Testis (tissue), 3 donors: Measurements from ENCODE around the gene SLX9. TPM values are rescaled to one million over a fixed set of nuclear protein-coding genes. Genes with fewer than 3 reads are reported as not detected.

ENCODE experiments used
- DNase-seq: peaks from one replicate; pipeline ENCODE4 v3.0.0-alpha.2; 2019
- H3K27ac ChIP-seq, 2 donors: fragments of 200-600 bp; sonication (generic); one replicate each; pipeline ENCODE4 v1.5.1; 2019
- H3K27me3 ChIP-seq: fragments of 200-600 bp; sonication (generic); one replicate; pipeline ENCODE4 v1.5.1; 2019
- H3K36me3 ChIP-seq: fragments of 200-600 bp; sonication (generic); one replicate; pipeline ENCODE4 v1.5.1; 2017; ENCODE audit warnings: low read depth; ENCODE audit errors: missing control alignments
- H3K4me1 ChIP-seq: fragments of 200-600 bp; sonication (generic); one replicate; pipeline ENCODE4 v1.5.1; 2019
- H3K4me3 ChIP-seq, 2 donors: fragments of 200-600 bp; sonication (generic); one replicate each; pipeline ENCODE4 v1.5.1; 2017 to 2019
- H3K9me3 ChIP-seq: fragments of 200-600 bp; sonication (generic); one replicate; pipeline ENCODE4 v1.5.1; 2017
- POLR2A ChIP-seq: fragments of 450-650 bp; IDR thresholded peaks from one replicate; pipeline ENCODE4 v1.6.1; 2017; ENCODE audit warnings: antibody characterized with exemption, mild to moderate bottlenecking, moderate library complexity
- WGBS, 2 donors: methylation state at CpG; one replicate each; pipeline ENCODE4 v1.1.5; 2018; 5-methylcytosine and 5-hydroxymethylcytosine counted together
- intact Hi-C: fragments of 100-400 bp; cut with DNase I; formaldehyde crosslinking; loops from one replicate; pipeline ENCODE4 v1.15.1; 2023; ENCODE audit warnings: low total_unique reads
- polyA plus RNA-seq: library from polyadenylated mRNA; stranded (reverse); fragments of 350-450 nt; fragmentation: Illumina TruSeq; extraction: RNeasy Lipid Tissue Mini Kit (QIAGEN cat#74804); gene quantifications from one replicate; pipeline ENCODE4 v1.2.3, GENCODE V29; 2014; ENCODE audit warnings: low read depth, low replicate concordance; ENCODE audit not compliant: insufficient read depth
- total RNA-seq, 2 donors: library from RNA; depleted of rRNA; stranded (reverse); fragments of >200 nt; gene quantifications; one replicate each; pipeline ENCODE4 v1.2.3, GENCODE V29; 2016
- TF ChIP-seq, protein P1 (sequence below), 3 experiments: fragments of 450-650 bp in 2 of 3; fragments of 200-600 bp in 1 of 3; sonication (generic) in 1 of 3; IDR thresholded peaks; one replicate each; pipeline ENCODE4 v1.5.1; 2016 to 2019; ENCODE audit warnings: antibody characterized with exemption in 3 of 3, mild to moderate bottlenecking in 2 of 3, moderate library complexity in 1 of 3

Gene SLX9
- total and polyA plus RNA-seq, 3 donors from 2014 or later: 30.8 to 46.2 (median 31.9) TPM

DNA sequence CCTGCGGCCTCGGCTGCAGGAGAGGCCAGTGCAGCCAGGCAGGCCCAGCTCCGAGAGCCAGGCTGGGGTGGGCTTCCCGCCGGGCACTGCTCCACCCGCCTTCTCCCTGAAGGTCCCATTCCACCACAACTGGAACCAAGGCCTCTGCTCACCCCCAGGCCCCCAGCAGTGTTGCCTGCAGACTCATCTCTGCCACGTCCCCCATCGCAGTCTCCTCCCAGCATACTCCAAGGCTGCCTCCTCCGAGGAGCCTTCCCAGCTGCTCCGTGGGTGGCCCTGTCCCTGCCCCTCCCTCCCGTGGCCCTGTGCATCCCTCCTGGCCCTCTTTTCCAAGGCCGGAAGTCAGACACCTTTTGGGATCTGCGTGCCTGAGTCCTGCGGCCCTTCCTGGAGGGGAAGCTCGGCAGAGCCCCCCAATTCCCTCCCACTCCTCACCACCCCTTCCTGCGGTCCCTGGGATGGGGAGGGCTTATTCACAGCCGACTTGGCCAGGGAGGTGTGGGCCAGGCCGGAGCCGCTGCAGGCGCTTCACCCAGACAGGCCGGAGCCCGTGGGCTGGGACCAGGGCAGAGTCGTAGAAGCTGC lies 47.6 kb downstream of the SLX9 start:
- Histone ChIP-seq H3K4me3 (no peak overlapping the region), H3K27me3 (no peaks in the 10 kb centered on the region), H3K27ac (no peak overlapping the region), H3K36me3 (no peaks in the 10 kb centered on the region), H3K4me1 (no peaks in the 10 kb centered on the region), H3K9me3 (no peaks in the 10 kb centered on the region)
- TF ChIP-seq POLR2A: no peak
- TF ChIP-seq, protein P1, sequence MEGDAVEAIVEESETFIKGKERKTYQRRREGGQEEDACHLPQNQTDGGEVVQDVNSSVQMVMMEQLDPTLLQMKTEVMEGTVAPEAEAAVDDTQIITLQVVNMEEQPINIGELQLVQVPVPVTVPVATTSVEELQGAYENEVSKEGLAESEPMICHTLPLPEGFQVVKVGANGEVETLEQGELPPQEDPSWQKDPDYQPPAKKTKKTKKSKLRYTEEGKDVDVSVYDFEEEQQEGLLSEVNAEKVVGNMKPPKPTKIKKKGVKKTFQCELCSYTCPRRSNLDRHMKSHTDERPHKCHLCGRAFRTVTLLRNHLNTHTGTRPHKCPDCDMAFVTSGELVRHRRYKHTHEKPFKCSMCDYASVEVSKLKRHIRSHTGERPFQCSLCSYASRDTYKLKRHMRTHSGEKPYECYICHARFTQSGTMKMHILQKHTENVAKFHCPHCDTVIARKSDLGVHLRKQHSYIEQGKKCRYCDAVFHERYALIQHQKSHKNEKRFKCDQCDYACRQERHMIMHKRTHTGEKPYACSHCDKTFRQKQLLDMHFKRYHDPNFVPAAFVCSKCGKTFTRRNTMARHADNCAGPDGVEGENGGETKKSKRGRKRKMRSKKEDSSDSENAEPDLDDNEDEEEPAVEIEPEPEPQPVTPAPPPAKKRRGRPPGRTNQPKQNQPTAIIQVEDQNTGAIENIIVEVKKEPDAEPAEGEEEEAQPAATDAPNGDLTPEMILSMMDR (IDR thresholded peaks at IDR 0.05): no peak
- 81 to 82% methylated on average over 18 to 23 of the region's 23 CpGs for WGBS, 2 donors
- intact Hi-C loops: no loop called here
- DNase-seq: no peak

DNA sequence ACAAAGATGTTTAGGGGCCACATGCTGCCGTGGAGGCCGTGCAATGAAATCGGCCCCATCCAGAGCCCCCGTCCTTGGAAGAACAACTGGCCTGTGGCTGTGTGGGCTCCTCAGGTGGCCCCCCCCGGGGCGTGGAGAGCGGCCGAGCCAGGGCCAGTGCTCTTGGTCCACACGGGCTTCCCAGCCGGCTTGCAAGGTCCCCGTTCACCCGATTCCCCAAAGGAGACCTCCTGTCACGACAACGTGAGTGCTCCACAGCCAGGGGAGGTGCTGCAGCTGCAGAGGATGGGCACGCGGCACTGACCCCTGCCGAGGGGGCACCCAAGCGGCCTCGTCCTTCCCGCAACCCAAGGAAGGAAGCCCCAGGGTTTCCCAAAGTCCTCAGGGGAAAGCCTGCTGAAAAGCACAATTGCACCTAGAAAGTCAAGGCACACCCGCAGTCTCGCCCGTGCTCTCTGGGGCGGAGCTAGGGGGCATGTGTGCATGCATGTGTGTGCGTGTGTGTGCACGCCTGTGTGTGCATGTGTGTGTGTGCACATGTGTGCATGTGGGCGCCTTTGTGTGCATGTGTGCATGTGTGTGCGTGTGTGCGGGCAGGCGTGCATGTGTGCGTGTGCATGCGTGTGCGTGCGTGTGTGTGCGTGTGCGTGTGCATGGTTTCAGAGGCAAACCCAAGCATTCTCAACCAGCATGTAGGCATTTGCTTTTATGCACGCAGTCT lies 48.2 kb downstream of the SLX9 start:
- no peak overlapping the region for H3K4me3 ChIP-seq
- no peaks in the 10 kb centered on the region for H3K27me3 ChIP-seq
- H3K36me3 ChIP-seq: no peaks in the 10 kb centered on the region
- no peaks in the 10 kb centered on the region for H3K9me3 ChIP-seq
- H3K27ac ChIP-seq: no peak overlapping the region
- intact Hi-C loops: no loop called here
- TF ChIP-seq, protein P1 (IDR thresholded peaks at IDR 0.05): no peak
- no peak for TF ChIP-seq POLR2A
- 71 to 84% methylated on average over 19 to 34 of the region's 37 CpGs for WGBS, 2 donors
- H3K4me1 ChIP-seq: no peaks in the 10 kb centered on the region
- no peak for DNase-seq

DNA sequence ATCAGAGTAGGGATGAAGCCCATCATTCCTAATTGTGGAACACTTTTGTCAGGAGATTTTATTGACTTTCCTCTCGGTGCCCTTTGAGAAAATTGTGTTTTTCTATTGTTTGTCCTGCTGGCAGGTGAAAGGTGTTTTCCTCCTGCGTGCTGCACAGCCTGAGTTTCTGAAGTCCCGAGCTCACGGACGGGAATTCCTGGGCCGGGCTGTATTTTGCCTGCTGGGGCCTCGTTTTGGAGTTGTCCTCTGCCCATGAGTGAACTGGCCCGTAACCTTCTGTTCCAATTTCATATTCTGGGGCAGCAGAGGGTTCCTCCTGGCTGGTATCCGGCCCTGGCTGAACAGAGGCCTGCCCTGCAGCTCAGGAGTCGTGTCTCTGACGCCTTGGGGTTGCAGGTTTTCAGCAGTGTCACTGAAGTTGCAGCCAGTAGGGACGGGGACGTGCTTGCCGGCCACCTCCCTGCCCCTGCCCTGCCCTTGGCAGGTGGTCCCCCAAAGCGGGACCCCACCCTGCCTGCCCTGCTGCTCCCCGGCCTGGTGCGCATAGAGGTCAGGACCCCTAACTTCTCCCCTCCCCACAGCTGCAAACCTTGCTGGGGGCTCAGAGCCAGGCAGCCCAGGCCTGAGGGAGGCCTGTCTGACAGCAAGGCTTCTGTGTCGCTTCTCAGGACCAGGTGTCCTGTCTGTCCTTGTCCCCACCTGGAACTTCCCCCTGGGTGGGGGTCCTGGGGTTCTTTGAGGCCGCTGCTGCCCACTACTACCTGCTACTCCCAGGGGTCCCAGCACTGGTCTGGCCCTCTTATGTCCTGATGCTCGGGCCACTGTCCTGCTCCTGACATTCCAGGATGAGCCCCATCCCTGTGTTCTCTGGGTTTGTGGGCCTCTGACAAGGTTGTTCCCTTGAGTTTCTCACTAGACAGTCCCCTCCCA lies 49.0 kb downstream of the SLX9 start:
- TF ChIP-seq POLR2A: no peak
- TF ChIP-seq, protein P1 (IDR thresholded peaks at IDR 0.05): no peak
- H3K4me1 ChIP-seq: no peaks in the 10 kb centered on the region
- H3K27ac ChIP-seq: no peak overlapping the region
- intact Hi-C loops: no loop called here
- 88 to 91% methylated on average over 13 to 20 of the region's 20 CpGs for WGBS, 2 donors
- no peak overlapping the region for H3K4me3 ChIP-seq
- H3K9me3 ChIP-seq: no peaks in the 10 kb centered on the region
- H3K36me3 ChIP-seq: no peaks in the 10 kb centered on the region
- no peak for DNase-seq
- H3K27me3 ChIP-seq: no peaks in the 10 kb centered on the region

DNA sequence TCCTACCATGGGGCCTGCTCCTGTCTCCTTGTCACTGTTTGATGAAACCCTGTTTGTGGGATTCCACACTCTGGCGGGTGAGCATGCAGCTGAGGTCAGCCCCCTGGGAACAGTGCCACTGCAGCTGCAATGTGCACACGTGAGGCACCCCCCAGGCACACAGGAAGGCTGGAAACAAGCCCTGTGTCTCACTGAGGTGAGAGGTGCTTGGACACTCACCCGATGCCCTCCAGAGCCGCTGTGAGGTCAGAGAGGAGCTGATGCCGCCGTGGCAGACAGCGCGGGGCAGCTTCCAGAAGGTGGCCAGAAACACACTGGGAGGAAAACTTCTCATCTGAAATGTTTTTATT lies 49.7 kb downstream of the SLX9 start:
- 47 to 81% methylated on average over 7 to 8 of the region's 8 CpGs for WGBS, 2 donors
- Histone ChIP-seq H3K27me3 (no peaks in the 10 kb centered on the region), H3K27ac (no peak overlapping the region), H3K9me3 (no peaks in the 10 kb centered on the region), H3K4me1 (no peaks in the 10 kb centered on the region), H3K36me3 (no peaks in the 10 kb centered on the region), H3K4me3 (no peak overlapping the region)
- TF ChIP-seq POLR2A: no peak
- TF ChIP-seq, protein P1 (IDR thresholded peaks at IDR 0.05): no peak
- DNase-seq: no peak
- intact Hi-C loops: no loop called here
